Measurements from ENCODE around the gene MYOM3.
"Not testable (repeated sequence)": the region's sequence is repeated elsewhere in the genome, so short reads cannot be mapped to it uniquely, and the experiment has no call there.

Gene MYOM3

GRCh38 chr1:24069817-24070216 is 42.1 kb downstream of the MYOM3 start:
- no peak for DNase-seq

DNA sequence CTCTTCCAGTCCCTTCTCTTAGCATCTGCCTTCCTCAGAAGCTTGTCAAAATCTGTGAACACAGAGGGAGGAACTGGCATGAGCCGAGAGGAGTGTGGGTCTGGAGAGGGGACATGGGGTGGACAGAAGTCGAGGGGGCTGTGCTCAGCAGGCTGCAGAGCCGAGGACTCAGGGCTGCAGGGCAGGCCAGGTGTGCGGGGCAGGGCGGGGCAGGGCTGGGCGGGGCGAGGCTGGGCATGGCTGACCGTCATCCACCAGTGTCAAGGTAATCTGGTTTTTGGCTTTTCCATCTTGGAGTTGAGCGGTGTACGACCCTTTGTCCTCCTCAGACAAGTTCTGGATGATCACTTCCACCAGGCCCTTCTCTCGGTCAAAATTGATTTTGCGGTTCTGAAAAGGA is 44.0 kb downstream of the MYOM3 start:
- DNase-seq = no peak

GRCh38 chr1:24065304-24065703 is 46.6 kb downstream of the MYOM3 start:
- DNase-seq = no peak

DNA sequence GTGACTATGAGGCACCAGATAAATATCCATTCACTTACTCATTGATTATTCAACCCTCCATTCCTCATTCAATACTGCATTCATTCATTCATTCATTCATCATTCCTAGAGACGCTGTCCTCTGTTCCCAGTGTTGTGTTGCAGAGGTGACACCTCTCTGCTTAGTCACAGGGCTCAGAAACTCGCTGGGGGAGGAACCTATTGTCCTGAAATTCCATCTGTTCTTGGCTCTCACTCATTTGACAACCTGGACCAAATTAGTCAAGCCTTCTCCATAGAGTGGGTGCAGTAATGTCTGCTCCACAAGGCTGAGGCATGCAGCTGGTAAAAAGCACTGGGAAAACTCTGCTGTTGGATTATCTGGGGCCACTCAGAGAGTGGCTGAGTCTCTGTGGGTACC is 49.7 kb downstream of the MYOM3 start:
- DNase-seq = no peak

- DNase-seq = no peak
Observed at GRCh38 chr1:24060482-24060881, 51.5 kb downstream of the MYOM3 start.

DNA sequence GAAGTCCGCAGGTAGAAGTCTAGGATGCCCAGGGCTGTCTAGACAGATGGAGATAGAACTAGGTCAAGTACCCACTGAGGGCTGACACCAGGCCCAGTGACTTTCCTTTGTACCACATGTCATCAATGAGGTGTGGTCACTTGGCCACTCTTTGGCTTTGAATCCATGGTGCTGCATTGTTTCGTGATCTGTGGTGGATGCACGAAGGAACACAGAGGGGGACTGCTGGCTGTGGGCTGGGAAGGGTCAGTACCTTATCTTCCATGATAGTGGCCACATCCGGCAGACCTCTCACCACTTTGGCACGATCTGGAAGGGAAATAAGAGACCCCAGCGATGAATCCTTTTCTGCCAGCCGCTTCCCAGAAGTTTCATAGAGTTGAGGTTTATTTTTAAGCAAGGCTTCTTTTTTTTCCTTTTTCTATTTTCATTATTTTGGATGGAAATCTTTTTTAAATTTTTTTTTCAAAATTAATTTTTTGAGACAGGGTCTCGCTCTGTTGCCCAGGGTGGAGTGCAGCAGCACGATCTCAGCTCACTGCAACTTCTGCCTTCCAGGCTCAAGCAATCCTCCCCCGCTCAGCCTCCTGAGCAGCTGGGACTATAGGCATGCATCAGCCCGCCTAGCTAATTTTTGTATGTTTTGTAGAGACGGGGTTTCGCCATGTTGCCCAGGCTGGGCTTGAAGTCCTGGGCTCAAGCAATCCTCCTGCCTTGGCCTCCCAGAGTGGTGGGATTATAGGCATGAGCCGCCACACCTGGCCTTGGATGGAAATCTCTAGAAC is 53.1 kb downstream of the MYOM3 start:
- no peak for DNase-seq

- DNase-seq = no peak
Observed at GRCh38 chr1:24057171-24057570, 54.8 kb downstream of the MYOM3 start.

DNA sequence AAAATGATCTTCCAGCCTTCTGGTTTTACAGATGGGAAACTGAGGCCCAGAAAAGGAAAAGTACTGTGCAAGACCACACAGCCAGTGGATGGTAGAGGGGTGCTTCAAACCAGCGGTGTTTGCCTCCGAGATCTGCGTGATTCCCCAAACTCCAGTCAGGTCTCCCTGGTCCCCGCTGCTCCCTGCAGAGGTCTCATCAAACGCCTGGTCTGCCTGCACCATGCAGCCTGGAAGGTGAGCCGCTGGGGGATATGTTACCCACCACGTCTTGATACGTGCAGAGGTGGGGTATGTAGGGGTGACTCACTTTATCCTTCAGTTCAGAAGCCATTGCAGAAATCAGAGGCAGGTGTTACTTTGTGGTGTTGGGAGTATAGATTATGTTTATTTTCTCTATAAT is 56.3 kb downstream of the MYOM3 start:
- no peak for DNase-seq

- DNase-seq = no peak
Observed at GRCh38 chr1:24052220-24052619, 59.7 kb downstream of the MYOM3 start.

- no peak for DNase-seq
Observed at GRCh38 chr1:24051206-24051945, 60.6 kb downstream of the MYOM3 start.

- no peak for DNase-seq
Observed at GRCh38 chr1:24049733-24050132, 62.2 kb downstream of the MYOM3 start.

GRCh38 chr1:24048894-24049293 is 63.0 kb downstream of the MYOM3 start:
- DNase-seq = not testable (repeated sequence)

- DNase-seq = no peak
Observed at GRCh38 chr1:24048205-24048869, 63.6 kb downstream of the MYOM3 start.

DNA sequence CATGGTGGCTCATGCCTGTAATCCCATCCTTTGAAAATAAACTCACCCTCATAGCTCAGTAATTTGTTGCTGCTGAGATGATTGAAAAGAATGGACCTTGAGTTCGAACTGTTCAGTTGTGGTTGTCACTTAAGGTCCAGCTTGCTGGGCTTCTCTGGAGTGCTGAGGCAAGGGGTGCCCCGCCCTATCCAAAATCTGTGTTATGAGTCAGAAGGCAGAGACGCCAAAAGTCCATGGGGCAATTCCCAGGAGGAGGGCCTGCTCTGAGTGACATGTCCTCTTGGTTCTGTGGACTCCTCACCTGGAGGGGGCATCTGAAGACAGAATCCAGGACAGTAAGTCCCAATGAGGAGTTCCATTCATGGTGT is 64.8 kb downstream of the MYOM3 start:
- no peak for DNase-seq

GRCh38 chr1:24045771-24046170 is 66.2 kb downstream of the MYOM3 start:
- DNase-seq = no peak

DNA sequence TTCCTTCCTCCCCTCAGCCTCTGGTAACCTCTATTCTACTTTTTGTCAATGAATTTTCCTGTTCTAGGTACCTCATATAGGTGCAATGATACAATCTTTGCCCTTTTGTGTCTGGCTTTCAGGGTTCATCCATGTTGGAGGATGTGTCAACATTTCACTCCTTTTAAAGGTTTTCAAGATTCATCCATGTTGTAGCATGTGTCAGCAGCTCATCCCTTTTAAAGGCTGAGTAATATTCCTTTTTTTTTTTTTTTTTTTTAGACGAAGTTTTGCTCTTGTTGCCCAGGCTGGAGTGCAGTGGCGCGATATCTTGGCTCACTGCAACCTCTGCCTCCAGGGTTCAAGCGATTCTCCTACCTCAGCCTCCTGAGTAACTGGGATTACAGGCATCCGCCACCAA is 67.3 kb downstream of the MYOM3 start:
- not testable (repeated sequence) for DNase-seq

GRCh38 chr1:24043345-24044032 is 68.4 kb downstream of the MYOM3 start:
- no peak for DNase-seq

DNA sequence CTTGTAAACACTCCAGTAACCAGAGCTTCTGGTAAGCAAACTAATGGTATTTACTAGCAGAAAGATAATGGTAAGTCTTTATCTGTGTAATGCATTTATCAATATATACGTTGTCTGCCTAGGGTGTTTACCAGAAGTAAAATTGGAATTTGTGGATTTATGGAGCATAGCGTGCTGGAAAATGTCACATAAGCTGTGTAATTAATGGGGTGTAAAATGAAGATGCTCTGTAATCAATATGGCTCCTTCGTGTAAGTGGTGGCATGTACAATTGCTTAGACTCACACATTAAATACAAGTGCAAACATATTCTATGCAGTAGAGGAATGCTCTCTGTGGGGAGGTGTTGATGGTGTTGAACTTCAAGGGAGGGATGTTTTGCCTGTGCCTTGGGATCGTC is 69.6 kb downstream of the MYOM3 start:
- no peak for DNase-seq

DNA sequence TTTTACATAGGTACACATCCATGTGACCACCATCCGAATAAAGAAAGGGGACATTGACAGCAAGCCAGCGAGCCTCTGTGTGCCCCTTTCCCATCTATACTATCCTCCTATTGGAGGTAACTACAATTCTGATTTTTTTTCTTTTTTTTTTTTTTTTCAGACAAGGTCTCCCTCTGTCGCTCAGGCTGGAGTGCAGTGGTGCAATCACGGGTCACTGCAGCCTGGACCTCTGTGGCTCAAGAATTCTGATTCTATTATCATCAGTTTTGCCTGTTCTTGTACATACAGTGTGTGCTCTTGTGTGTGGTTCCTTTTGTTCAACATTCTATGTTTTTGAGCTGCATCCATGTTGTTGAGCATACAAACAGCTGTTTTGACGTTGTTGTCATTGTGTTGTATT is 75.8 kb downstream of the MYOM3 start:
- DNase-seq = no peak

- DNase-seq = no peak
Observed at GRCh38 chr1:24032981-24033380, 79.0 kb downstream of the MYOM3 start.

GRCh38 chr1:24030976-24031516 is 80.9 kb downstream of the MYOM3 start:
- DNase-seq = not testable (repeated sequence)

DNA sequence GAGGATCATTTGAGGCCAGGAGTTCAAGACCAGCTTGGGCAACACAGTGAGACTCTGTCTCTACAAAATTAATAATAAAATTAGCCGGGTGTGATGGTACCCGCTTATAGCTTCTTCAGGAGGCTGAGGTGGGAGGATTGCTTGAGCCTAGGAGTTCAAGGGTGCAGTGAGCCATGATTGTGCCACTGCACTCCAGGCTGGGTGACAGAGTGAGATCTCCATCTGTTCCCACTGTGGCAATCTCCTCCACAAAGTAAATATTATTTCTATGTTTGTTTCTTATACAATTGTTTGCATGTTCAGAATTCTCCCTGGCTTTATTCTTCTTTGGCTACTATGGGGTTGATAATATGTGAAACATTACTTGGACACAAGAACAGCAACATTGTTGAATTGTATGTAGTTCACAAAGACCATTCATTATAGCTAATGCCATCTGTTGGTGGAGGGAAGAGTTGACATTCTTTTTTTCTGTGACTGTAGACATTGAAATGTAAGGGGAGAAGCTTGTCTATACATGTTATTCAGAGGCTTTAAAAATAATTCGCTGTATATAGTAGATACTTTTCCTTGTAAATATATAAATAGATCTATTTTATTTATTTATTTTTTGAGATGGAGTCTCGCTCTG is 84.0 kb downstream of the MYOM3 start:
- no peak for DNase-seq

Data from NCI-H2081 treated with DMSO at 0.1 percent for 48 hours (cell line).